ENCODE results near the gene CCDC33.

Gene CCDC33

DNA sequence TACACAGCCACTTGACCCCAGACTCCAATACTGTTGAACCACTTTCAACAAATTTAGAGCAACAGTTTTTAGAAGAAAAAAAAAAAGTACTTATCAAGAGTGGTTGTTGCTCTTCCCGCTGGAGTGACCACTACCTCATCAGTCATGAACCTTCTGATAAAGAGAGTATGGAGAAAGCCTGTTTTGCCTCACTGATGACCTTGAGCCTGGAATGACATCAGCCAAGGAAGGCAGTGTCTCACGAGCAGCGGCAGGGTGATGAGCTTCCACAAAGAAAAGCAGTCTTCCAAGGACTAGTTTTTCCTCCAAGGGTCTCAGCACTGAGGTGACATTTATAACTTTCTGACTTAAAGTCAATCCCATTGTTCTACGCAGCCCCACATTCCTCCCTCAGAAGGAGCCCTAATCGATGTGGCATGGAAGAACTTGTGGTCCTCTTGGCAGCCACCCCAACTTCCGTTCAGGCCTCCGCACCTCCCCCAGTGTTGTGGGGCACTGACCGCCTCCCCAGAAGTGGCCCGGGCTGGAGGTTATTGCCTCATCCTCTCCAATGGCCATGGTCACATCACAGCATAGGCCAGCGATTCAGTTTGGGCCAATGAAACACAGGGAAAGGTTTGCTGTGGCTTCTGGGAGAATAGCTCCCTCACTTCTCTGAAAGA is 133.1 kb downstream of the CCDC33 start:
- no peak for DNase-seq

GRCh38 chr15:74369756-74370155 is 133.6 kb downstream of the CCDC33 start:
- DNase-seq, result no peak

- no peak for DNase-seq
These were observed 134.3 kb downstream of the CCDC33 start for GRCh38 chr15:74370471-74370870.

DNA sequence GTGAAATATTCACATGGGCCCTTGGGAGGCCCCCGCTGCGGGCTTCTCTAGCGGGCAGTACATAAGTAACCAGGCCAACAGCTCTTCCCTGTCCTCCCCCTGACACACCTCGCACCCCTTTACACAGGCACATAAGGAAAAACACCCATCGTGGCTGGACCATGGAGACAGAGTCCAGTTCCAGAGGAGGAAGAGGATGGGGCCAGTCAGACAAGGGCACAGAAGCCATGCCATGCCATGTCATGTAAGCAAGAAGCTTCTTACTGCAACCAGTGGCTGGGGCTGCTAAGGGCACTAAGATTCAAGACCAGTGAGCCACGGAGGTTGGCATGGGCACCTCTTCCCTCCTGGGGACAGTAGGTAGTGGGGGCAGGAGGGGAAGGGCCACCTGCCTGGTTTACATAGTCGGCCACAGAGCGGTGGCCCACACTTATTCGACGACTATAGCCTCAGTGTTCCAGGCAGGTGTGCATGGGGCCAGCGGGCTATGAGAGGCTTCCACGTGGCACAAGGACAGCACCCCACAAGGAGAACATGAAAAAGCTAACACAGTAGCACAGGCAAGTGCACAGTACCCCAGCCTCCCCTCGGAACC is 137.0 kb downstream of the CCDC33 start:
- no peak for DNase-seq

DNA sequence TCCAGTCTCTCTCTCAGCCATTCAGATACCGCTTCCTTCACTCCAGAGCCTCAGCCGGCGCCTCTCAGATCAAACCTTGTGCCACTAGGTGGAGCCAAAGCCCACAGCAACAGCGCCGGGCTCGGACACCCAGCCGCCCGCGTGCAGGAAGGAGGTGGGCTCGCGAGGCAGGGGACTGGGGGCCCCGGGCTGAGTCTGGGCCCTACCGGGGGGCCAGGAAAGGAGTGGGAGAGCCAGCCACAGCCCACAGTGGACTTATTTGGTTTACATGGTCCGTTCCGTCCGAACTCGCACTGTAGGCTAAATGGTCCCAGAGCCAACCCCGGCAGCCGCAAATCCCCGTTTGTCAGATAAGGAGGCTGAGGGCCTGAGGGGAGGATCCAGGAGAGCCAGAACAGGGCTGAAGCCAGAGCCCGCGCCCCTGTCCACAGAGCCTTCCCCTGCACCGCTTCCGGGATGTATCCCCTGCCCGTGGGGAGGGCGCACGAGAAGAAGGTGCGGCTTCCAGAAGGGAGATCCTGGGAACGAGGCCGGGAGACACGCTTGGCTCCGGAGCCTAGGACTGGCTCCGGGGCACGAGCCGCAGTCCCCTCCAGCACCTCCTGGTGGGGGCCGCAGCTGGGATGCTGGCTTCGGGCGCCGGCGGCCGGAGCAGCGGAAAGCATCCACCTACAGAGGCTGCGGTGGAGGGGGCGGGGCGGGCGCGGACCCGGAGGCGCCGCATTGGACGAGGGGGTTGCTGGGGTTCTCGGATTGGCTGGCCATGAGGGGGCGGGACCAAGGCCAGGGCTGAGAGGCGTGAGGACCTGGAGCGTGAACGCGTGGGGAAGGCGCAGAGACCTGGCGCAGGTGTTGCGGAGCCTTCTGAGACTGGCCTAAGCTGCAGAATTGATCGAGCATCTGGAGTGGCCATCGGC is 137.9 kb downstream of the CCDC33 start:
- DNase-seq, result no peak

DNA sequence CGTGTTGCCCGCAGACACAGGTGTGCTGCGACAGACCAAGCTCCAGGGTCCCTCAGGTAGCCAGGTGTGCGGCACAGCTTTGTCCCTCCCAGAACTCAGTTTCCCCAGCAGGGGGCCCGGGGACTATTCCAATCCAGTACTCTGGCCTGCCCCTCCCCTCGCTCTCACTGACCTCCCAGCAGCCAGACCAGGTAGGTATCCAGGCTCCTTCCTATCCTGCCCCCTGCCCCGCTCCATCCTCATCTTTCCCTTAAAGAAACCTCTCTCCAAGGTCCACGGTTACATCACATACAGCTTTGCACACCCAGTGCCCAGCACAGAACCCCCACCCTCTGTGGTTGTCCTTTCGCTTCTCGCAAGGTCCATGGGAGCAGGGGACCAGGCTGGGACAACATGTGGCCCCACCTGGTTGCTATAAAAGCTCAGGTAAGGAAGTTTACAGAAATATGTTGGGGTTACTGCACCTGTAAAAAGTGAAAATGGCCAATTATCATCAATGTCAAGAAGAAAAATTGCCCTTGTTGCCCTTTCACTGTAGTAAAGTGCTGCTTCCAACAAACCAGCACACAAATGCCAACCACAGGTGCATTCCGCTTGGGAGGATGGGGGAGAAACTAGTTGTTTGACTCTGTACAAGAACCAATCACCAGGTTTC is 138.6 kb downstream of the CCDC33 start:
- no peak for DNase-seq

- DNase-seq, result no peak
These were observed 139.2 kb downstream of the CCDC33 start for GRCh38 chr15:74375303-74375693.

GRCh38 chr15:74376226-74376625 is 140.1 kb downstream of the CCDC33 start:
- DNase-seq, result no peak

- no peak for DNase-seq
These were observed 140.9 kb downstream of the CCDC33 start for GRCh38 chr15:74376825-74377581.

DNA sequence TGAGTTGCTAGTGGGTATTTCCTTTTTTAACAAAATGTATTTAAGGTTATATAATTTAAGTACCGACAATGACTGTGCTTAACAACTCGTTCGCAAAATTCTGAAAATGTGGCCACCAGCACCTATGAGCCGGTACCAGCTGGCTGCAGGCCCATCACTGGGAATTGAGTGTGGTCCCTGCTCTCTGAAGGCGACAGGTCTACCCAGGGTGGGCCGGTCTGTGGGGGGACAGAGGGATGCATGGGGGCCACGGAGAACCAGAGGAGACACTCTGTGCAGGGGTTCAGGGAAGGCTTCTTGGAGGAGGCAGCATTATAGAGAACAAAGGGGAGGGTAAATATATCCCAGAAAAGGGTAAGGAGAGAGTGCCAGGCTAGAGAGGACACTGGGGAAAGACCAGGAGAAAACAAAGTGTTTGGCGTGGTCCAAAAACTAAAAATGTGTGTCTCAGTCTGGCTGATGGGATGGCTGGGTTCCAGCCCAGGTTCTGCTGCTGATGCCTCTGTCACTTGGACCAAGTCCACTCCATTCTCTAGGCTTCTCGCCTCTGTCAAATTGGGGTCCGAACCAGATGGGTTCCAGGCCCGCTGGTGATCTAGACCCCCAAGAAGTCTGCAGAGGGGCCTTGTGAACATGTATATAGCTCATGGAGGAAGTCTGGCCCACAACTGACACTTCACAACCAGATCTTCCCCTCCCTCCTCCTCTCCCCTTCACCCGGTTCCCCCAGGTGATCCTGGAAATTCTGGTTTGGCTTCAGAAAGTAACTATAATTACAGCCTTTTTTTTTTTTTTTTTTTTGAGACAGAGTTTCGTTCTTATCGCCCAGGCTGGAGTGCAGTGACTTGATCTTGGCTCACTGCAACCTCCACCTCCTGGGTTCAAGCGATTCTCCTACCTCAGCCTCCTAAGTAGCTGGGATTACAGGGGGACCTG is 142.0 kb downstream of the CCDC33 start:
- DNase-seq, result no peak

DNA sequence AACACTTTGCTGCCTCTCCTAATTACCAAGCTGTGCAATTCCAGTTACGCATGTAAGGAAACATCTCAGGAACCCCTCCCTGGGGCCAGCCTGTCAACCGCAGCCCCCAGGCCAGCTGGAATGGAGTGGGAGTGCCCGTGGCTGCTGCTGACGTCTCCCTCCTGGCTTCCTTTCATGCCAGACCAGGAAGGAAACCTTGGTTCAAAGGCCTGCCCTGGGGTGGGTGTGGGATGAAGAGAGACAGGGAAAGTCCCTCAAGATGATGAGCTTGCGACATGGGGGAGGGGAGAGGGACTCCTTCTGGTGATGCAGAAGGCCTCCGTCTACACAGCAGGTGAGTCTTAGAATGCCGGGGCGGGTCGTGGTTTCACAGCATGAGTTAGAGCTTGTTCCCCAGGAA is 142.7 kb downstream of the CCDC33 start:
- DNase-seq, result no peak

- no peak for DNase-seq
These were observed 144.4 kb downstream of the CCDC33 start for GRCh38 chr15:74380361-74381189.

- no peak for DNase-seq
These were observed 145.0 kb downstream of the CCDC33 start for GRCh38 chr15:74381190-74381453.

- no peak for DNase-seq
These were observed 145.4 kb downstream of the CCDC33 start for GRCh38 chr15:74381481-74381880.

- DNase-seq, result no peak
These were observed 146.1 kb downstream of the CCDC33 start for GRCh38 chr15:74382004-74382816.

DNA sequence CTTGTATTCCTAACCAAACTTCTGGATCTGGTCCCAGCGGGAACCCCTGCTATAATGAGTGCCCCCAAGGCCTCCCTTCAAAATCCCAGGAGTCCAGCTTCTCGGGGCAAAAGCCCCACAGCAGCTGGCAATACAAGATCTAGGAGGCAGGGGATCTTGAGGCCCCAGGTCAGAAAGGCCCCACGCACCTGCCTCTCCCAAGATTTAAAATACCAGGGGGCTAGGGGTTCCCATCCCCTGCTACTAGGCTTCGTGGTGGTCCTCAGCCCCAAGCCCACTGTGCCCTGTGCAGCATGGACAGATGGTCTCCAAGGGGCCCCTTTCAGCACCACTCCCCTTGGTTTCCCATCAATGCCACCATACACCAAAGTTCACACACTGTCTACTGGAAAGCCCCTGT is 147.2 kb downstream of the CCDC33 start:
- no peak for DNase-seq

DNA sequence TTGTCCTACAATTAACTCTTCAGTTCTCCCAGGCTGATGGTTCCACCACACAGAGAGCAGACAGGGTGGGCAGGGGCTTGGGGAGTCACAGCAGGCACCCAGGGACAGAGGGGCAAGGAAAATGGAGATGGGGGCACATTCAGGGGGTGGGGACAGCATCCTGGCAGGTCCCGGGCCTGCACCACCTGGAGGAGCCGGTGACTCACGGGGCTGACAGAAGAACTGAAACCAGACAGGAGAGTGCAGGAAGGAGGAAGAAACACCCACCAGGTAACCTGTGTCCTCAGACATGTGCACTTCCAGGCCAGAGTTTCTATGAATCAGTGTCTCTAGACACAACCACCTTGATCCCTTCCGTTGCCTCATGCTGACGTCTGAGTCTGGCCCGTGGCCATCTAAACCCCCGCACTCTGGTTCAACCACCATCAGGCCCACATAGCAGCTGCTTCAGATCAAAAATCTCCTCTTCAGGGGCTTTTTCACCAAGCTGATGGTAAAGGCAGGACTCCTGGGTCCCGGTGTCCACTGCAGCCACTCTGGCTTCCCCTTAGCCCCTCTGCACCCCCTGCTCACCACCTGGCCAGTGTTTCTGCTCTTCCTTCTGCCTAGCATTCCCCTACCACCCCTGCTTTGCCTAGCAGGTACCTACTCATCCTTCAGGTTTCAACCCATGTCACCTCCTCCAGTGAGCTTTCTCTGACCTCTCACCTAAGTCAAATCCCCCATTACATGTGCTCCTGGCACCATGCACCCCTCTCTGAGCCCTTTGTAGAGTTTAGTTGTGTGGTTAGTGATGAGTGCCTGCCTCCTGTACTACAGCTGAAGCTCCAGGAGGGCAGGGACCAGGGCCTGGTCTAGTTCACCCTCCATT is 147.8 kb downstream of the CCDC33 start:
- no peak for DNase-seq

DNA sequence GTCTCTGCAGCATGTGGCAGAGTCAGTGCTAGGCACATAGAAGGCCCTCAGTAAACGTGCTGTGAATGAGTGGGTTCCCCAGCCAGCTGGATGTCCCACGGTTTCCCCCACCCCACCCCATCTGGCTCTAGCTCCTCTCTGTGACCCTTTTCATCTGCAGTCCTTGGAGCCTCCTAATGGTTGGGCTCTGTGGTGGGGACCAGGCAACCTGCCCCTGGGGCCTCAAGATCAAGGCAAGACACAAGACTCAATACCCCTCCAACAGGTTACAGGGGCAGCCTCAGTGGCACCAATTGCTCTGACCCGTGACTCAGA is 148.4 kb downstream of the CCDC33 start:
- no peak for DNase-seq
